Kidney (tissue), 14 donors: ENCODE results near the gene DSCAM. TPM values are rescaled to one million over a fixed set of nuclear protein-coding genes. Genes with fewer than 3 reads are reported as not detected.

Experiments used
- DNase-seq, 5 donors: peaks; one replicate each; pipeline ENCODE4 v3.0.0-alpha.2; 2013 to 2020
- FAIRE-seq: peaks from 2 replicates; lab custom pipeline; 2012; peaks lifted over from hg19 to GRCh38; lab: Jason Lieb, UNC
- H3K27ac ChIP-seq, 2 donors: one replicate each; pipeline ENCODE4 v1.7.0; 2013; ENCODE audit warnings: low read depth in 2 of 2, low read length in 2 of 2, inconsistent platforms in 1 of 2
- H3K27me3 ChIP-seq: one replicate; pipeline ENCODE4 v1.7.1; 2013; ENCODE audit warnings: low read length, inconsistent platforms; ENCODE audit not compliant: control insufficient read depth, insufficient read depth
- H3K36me3 ChIP-seq, 3 donors: one replicate each; pipeline versions ENCODE4 v1.7.0 to v1.7.1; 2013; ENCODE audit warnings: low read length in 3 of 3, control low read depth in 1 of 3, inconsistent platforms in 1 of 3; ENCODE audit not compliant: insufficient read depth in 3 of 3, control insufficient read depth in 2 of 3
- H3K4me1 ChIP-seq, 3 donors: one replicate each; pipeline versions ENCODE4 v1.7.0 to v1.7.1; 2013; ENCODE audit warnings: low read length in 3 of 3, inconsistent platforms in 1 of 3, low read depth in 1 of 3; ENCODE audit not compliant: control insufficient read depth in 2 of 3, insufficient read depth in 2 of 3
- H3K4me3 ChIP-seq, 3 donors: one replicate each; pipeline versions ENCODE4 v1.7.0 to v1.8.1; 2013; ENCODE audit warnings: low read length in 3 of 3, control low read depth in 1 of 3, inconsistent platforms in 1 of 3
- H3K9ac ChIP-seq, 3 donors: one replicate each; pipeline versions ENCODE4 v1.7.0 to v1.7.1; 2013; ENCODE audit warnings: low read length in 3 of 3, control low read depth in 1 of 3, inconsistent platforms in 1 of 3
- H3K9me3 ChIP-seq, 3 donors: one replicate each; pipeline versions ENCODE4 v1.7.0 to v1.7.1; 2013; ENCODE audit warnings: low read length in 3 of 3, control low read depth in 1 of 3, inconsistent platforms in 1 of 3; ENCODE audit not compliant: control insufficient read depth in 2 of 3, insufficient read depth in 1 of 3
- CTCF ChIP-seq: IDR thresholded peaks from 3 replicates; pipeline ENCODE4 v1.5.1; 2012; ENCODE audit warnings: mild to moderate bottlenecking, moderate library complexity, borderline replicate concordance; ENCODE audit not compliant: insufficient read depth; ENCODE audit errors: extremely low read depth
- intact Hi-C: fragments of 100-400 bp; cut with DNase I; formaldehyde crosslinking; loops from one replicate; pipeline ENCODE4 v1.11.1; 2022
- polyA plus RNA-seq: library from polyadenylated mRNA; stranded (reverse); fragments of 350-450 nt; fragmentation: Illumina TruSeq; extraction: RNeasy Lipid Tissue Mini Kit (QIAGEN cat#74804); gene quantifications from one replicate; pipeline ENCODE4 v1.2.3, GENCODE V29; 2014; ENCODE audit warnings: low read depth, low replicate concordance; ENCODE audit not compliant: insufficient read depth
- total RNA-seq: library from RNA; stranded (reverse); fragmentation: NEBNext Ultra II Directional; extraction: Animal tissue kit (Norgen Biotek cat#: 25700); gene quantifications from one replicate; pipeline ENCODE4 v1.2.1, GENCODE V29; 2021
- donor health status: control.
- donor health status: control.
- donor health status: control.
- donor health status: control.
- donor health status: control.
- donor health status: DM: yes; HTN: yes; CAD: no.
- donor health status: Normal renal cell carcinoma (clear cell type).

Gene DSCAM
- total and polyA plus RNA-seq, 2 donors from 2014 or later: not detected

GRCh38 chr21:40254540-40255465, 592.2 kb downstream of the DSCAM start:
- H3K9ac ChIP-seq: no peak overlapping the region
- FAIRE-seq (no peak), DNase-seq (peak in 3 of 5 donors; percentile 47 to 72 (median 57))
- no peak overlapping the region for H3K4me3 ChIP-seq
- TF ChIP-seq CTCF: no peak
- no peaks in the 10 kb centered on the region for H3K27me3 ChIP-seq
- H3K9me3 ChIP-seq: peaks cover 0 to 4% (median 0%) of the 10 kb centered on the region in 3 donors
- intact Hi-C loops: no loop called here
- no peaks in the 10 kb centered on the region for H3K36me3 ChIP-seq
- no peaks in the 10 kb centered on the region for H3K4me1 ChIP-seq
- H3K27ac ChIP-seq: no peak overlapping the region

GRCh38 chr21:40253112-40253511, 593.8 kb downstream of the DSCAM start:
- Histone ChIP-seq H3K36me3 (no peaks in the 10 kb centered on the region), H3K4me1 (no peaks in the 10 kb centered on the region), H3K9me3 (peaks cover 0 to 4% (median 0%) of the 10 kb centered on the region in 3 donors), H3K9ac (no peak overlapping the region), H3K27me3 (no peaks in the 10 kb centered on the region), H3K27ac (no peak overlapping the region), H3K4me3 (no peak overlapping the region)
- TF ChIP-seq CTCF: no peak
- intact Hi-C loops: no loop called here
- no peak for FAIRE-seq
- no peak for DNase-seq

DNA sequence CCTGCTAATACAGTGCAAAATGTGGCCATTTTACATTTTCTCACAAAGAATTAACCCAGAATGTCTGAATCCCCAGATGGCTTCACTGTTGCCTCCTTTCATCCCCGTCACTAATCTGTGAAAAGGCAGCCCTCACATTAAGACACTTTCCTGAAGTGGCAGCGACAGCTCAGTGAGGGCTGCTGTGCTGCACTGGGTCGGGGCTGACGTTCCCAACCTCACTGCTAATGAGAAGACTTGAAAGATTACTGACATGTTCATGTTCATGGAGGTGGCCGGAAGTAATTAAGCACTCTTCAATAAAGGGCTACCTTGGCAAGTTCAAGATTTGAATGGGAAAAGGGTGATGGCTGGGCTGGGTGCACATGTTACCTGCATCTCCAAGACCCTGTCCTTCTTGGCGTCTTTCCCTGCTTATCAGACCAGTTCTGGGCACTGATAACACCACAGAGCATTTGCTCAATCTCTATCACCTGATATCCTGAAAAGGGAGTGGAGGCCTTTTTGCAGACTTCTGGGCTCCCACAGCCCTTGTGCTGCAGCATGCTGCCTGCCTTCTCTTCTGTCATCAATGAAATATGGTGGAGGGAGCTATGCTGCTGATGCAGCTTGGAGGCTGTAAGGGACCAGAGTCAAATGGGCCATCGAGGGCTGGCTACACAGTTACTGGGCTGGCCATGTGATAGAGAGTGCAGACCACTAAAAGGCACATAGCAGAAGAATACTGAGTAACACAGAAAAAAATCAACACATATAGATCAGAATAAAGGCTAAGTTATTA, 596.3 kb downstream of the DSCAM start:
- intact Hi-C loops: no loop called here
- FAIRE-seq: no peak
- H3K36me3 ChIP-seq: no peaks in the 10 kb centered on the region
- no peaks in the 10 kb centered on the region for H3K4me1 ChIP-seq
- H3K27me3 ChIP-seq: no peaks in the 10 kb centered on the region
- no peak overlapping the region for H3K27ac ChIP-seq
- H3K9me3 ChIP-seq: peaks cover 0 to 4% (median 0%) of the 10 kb centered on the region in 3 donors
- no peak overlapping the region for H3K9ac ChIP-seq
- no peak overlapping the region for H3K4me3 ChIP-seq
- TF ChIP-seq CTCF: no peak
- DNase-seq: no peak
